Measurements from ENCODE around the gene FREY1.

The FREY1 gene

GRCh38 chr11:45892856-45893255 lies 14.2 kb downstream of the FREY1 start:
- no peak for DNase-seq

GRCh38 chr11:45890886-45891550 lies 16.1 kb downstream of the FREY1 start:
- DNase-seq: no peak

- no peak for DNase-seq
These were observed 17.1 kb downstream of the FREY1 start for GRCh38 chr11:45889966-45890365.

- no peak for DNase-seq
These were observed 17.5 kb downstream of the FREY1 start for GRCh38 chr11:45889555-45889954.

- no peak for DNase-seq
These were observed 19.5 kb downstream of the FREY1 start for GRCh38 chr11:45887587-45887986.

DNA sequence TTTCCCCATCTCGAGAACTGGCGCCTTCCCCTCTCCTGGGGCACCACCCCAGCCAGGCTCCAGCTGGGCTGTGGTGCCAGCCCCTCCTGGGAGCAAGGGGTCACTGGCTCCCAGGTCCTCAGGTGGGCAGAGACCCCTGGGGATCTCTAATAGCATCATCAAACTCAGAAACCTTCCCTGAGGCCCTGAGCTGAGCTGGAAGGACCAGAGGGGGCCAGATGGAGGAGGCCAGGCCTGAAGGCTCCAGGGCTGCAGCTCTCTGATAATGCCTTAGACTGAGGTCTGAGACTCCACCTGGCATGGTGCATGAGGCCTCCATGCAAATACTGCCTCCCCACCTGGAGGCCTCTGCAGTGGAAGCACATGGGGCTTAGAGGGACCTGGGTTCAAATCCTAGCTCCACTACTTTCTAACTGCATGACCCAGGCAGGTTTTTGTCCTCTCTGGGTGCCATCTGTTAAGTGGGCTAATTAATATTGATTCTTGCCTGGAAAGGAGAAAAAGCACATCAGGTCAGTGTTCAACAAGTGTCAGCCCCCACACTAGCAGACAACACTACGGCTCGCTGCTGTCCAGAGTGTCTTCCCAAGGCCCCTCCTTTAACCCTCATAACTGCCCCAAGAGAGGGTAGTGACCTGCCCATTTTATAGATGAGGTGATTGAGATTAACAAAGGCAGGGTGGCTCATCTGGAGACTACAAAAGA lies 20.1 kb downstream of the FREY1 start:
- DNase-seq: no peak

DNA sequence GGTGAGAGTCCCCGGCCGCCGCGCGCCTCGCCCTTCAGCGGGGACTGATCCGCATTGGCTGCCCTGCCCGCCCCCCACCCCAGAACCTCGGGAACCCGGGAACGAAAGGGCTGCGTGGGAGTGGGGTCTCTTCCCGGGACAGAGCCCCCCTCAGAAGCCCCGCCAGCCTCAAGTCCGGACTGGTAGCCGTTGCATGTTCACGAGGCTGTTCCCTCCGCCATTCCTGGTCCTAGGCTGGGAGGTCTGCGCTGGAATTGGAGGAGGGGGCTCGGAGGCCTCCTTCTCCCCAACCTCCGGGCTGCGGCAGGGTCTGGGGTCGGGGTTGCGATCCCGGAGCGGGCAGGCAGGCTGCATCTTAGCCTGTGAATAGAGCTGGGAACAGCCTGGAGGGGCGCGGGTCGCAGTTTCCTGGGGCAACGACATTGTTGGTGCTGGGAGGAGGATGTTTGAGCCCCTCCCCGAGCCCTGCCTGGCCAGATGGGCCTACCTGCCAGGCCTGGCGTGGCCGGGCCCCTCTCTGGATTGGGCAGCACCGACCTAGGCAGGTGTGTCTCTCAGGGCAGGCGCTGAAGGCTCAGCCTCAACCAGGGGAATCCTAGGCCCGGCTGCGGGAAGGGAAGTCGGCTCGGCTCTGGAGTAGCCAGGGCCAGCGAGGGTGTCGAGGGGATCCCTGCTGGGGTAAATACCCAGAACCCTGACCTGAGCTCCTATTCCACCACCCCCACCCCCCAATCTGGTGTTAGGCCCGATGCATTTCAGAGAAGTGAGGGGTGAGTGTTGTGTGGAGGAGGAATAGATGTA lies 20.9 kb downstream of the FREY1 start:
- no peak for DNase-seq

DNA sequence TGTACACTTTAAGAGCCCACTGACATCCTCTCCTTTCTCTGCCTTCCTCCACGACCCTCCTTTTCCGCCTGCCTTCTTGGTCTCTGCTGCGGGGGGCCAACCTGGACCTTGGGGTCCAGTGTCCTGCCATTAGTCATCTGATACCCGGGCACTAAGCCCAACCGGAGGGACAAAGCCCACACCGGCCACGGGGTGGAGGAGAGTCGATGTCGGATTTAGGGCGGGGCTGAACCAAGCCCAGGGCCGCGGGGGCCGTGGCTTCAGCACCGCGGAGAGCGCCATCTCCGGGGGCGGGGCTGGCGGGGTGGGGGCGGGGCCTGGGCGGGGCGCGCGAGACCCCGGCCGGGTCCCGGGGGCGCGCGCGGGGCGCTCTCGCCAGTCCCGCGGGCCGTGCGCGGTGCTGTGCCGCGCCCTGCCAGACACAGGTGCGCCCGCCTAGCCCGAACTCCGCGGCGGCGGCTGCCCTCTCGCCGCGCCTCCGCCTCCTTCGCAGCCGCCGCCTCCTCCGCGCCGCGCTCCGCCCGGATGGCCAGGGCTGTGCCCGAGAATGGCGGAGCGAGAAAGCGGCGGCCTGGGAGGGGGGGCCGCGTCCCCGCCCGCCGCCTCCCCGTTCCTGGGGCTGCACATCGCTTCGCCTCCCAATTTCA lies 21.7 kb downstream of the FREY1 start, which contains the start of gene MAPK8IP1:
Gene MAPK8IP1 (plus strand): TSS at position 378 of the 647 bp plus-strand sequence. CDS start 170 bp downstream, at position 548.
- peak; percentile 39 for DNase-seq

- no peak for DNase-seq
These were observed 22.4 kb downstream of the FREY1 start for GRCh38 chr11:45884596-45885185.

- DNase-seq: no peak
These were observed 25.2 kb downstream of the FREY1 start for GRCh38 chr11:45881708-45882368.

- no peak for DNase-seq
These were observed 26.1 kb downstream of the FREY1 start for GRCh38 chr11:45880772-45881570.

DNA sequence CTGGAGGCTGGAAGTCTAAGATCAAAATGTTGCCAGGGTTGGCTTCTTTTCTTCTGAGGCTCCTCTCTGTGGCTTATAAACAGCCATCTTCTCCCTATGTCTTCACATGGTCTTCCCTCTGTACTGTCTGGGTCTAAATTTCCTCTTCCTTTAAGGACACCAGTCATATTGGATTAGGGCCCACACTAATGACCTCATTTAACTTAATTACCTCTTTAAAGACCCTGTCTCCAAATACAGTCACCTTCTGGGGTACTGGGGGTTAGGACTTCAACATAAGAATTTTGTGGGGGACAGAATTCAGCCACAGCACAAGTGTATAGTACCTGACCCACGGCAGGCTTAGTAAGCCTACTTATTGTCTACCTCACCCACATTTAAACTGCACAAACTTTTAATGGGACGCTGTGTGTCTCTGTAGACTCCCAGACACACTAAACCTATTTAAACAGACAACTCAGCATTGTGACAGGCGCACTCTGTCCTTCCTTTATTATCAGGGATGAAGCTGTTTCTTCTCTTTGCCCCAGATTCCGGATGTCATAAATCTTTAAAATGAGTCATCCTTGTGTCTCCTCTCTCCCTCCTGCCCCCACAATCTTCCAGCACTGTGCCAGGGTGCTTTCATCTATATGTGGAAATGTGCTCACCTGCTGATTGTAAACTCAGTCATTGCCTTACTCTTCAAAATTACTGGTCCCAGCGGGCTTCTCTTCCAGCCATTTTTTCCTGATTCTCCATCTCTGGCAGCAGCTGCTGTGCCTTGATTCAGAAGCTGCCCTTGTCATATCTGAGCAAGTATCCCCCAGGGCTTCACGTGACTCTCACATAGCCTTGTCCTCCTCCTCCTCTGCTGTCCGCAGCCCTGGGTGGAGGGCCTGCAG lies 27.0 kb downstream of the FREY1 start:
- DNase-seq: no peak

- DNase-seq: no peak
These were observed 29.2 kb downstream of the FREY1 start for GRCh38 chr11:45877845-45878244.

DNA sequence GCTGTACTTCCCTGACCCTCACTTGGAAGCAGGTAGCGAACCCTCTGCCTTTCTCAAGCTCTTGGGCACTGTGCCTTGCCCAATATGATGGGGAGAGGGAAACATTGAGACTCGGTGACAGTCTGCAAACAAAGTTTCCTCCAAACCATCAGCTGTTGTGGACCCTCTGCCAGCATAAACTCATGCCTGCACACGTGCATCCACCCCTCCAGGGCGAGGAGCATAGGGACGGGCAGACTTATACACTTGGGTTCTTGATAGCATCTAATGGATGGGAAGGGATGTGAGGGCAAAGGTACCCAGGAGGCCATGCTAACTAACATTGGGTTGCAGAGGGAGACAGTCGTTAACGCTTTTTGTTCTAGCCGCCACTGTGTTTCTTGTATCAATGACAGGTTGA lies 29.9 kb downstream of the FREY1 start:
- no peak for DNase-seq

- DNase-seq: peak; percentile 21
These were observed 30.7 kb downstream of the FREY1 start for GRCh38 chr11:45876401-45876800.

- DNase-seq: peak; percentile 76
These were observed 34.3 kb downstream of the FREY1 start for GRCh38 chr11:45872651-45873356.

DNA sequence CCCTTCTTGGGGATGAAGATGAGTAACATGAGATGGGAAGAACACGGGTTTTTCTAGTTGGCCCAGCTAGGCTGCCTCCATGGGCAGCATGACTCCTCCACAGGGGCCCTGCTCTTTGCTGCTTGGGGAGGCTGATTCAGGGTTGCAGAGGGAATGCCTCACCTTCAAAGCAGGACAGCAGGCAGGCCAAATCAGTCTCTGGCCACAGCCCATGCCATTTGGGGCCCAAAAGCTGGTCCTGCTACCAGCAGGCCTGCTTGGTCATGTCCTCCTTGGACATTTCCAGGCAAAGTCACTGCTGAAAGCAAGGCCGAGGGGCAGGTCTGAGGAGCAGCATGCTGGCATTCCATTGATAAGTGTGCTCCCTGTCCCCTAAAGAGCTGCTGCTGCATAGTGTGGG lies 35.4 kb downstream of the FREY1 start:
- no peak for DNase-seq

- no peak for DNase-seq
These were observed 36.4 kb downstream of the FREY1 start for GRCh38 chr11:45870706-45871105.

DNA sequence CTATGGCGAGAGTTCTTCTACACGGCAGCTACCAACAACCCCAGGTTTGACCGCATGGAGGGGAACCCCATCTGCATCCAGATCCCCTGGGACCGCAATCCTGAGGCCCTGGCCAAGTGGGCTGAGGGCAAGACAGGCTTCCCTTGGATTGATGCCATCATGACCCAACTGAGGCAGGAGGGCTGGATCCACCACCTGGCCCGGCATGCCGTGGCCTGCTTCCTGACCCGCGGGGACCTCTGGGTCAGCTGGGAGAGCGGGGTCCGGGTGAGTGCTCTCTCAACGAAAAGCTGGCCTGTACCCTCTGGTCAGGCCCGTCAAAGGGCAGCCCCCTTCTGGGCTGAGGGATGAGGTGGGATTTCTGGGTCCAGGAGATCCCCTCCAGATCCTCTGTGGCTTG lies 37.5 kb downstream of the FREY1 start:
- no peak for DNase-seq

DNA sequence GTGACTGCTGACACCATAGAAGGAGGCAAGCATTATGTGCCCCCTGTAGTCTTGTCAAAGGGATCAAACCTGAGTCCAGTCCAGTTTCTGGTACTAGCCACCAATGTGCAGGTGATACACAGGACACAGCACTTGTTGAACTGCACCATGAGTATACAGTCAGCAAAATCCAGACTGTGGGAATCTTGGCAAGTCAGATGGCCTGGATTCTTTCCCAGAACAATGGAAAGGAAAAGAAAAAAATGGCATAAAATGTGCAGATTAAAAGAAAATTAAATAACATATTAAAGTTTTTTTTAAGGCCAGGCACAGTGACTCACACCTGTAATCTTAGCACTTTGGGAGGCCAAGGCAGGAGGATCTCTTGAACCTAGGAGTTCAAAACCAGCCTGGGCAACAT lies 43.0 kb downstream of the FREY1 start:
- DNase-seq: no peak

Data from midbrain (tissue), 1 donor.